DND-41 (cell line): ENCODE measurements around the gene C2CD3.

ENCODE experiments used
- ATAC-seq: fragments of 200-7000 bp; cut with Tn5 transposase; 3 replicates; pipeline ENCODE4 v1.9.1; 2021; ENCODE audit warnings: low read depth; ENCODE audit not compliant: insufficient read depth
- DNase-seq: peaks from one replicate; pipeline ENCODE4 v3.0.0-alpha.2; 2020
- H2AFZ ChIP-seq: 2 replicates; pipeline ENCODE4 v1.6.0; 2012; ENCODE audit warnings: low read depth, low read length
- H3K27ac ChIP-seq: 2 replicates; pipeline ENCODE4 v1.5.1; 2012; ENCODE audit warnings: low read length, inconsistent platforms
- H3K27me3 ChIP-seq: fragments of 200-600 bp; sonication (generic); 2 replicates; pipeline ENCODE4 v1.6.0; 2012; ENCODE audit warnings: low read length, mild to moderate bottlenecking, inconsistent platforms; ENCODE audit not compliant: insufficient read depth, poor library complexity
- H3K36me3 ChIP-seq: 2 replicates; pipeline ENCODE4 v1.5.1; 2012; ENCODE audit warnings: low read length, inconsistent platforms; ENCODE audit not compliant: insufficient read depth
- H3K4me1 ChIP-seq: 2 replicates; pipeline ENCODE4 v1.5.1; 2012; ENCODE audit warnings: mild to moderate bottlenecking, low read length; ENCODE audit not compliant: insufficient read depth
- H3K4me2 ChIP-seq: 2 replicates; pipeline ENCODE4 v1.6.0; 2012; ENCODE audit warnings: mild to moderate bottlenecking, moderate library complexity, low read length, inconsistent platforms; ENCODE audit not compliant: insufficient read depth
- H3K4me3 ChIP-seq, 2 experiments: fragments of 200-600 bp in 1 of 2; shearing (Covaris generic) in 1 of 2; 2 replicates each; pipeline ENCODE4 v1.5.1; 2012 to 2016; ENCODE audit warnings: inconsistent platforms in 2 of 2, low read length in 2 of 2, mild to moderate bottlenecking in 2 of 2, low read depth in 1 of 2, moderate library complexity in 1 of 2
- H3K79me2 ChIP-seq: 2 replicates; pipeline ENCODE4 v1.6.0; 2012; ENCODE audit warnings: low read length, inconsistent platforms; ENCODE audit not compliant: insufficient read depth
- H3K9ac ChIP-seq: 2 replicates; pipeline ENCODE4 v1.6.0; 2012; ENCODE audit warnings: low read depth, mild to moderate bottlenecking, inconsistent platforms, low read length, moderate library complexity
- H3K9me3 ChIP-seq: 2 replicates; pipeline ENCODE4 v1.5.1; 2012; ENCODE audit warnings: low read length, moderate library complexity, mild to moderate bottlenecking, inconsistent platforms; ENCODE audit not compliant: insufficient read depth, severe bottlenecking
- H4K20me1 ChIP-seq: 2 replicates; pipeline ENCODE4 v1.6.0; 2012; ENCODE audit warnings: low read length; ENCODE audit not compliant: insufficient read depth
- CTCF ChIP-seq: IDR thresholded peaks from 2 replicates; pipeline ENCODE4 v1.5.1; 2012; ENCODE audit warnings: borderline replicate concordance, low read length, moderate library complexity, mild to moderate bottlenecking; ENCODE audit not compliant: poor library complexity, severe bottlenecking; ENCODE audit errors: extremely low read depth
- EZH2 ChIP-seq: IDR thresholded peaks from 3 replicates; pipeline ENCODE4 v1.6.1; 2012; ENCODE audit warnings: borderline replicate concordance, low read depth, mild to moderate bottlenecking, moderate library complexity, low read length, inconsistent platforms; ENCODE audit not compliant: severe bottlenecking

Gene C2CD3

DNA sequence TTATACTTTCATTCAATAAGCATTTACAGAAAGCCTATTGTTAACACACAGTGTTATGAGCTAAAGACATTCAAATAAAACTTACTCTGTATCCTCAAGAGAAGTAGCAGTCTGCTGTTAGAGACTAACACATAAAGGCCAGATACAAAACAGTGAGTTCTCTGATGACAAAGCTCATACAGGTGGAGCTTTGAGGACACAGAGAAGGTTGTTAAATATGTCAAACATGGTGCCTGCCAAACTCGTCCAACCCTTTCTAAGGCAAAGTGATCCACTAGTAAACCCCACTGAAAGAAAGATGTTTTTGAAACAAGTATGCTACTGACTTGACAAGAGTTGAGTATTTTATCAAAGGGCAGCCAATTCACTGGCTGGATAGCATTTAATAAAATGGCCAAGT lies 70.1 kb downstream of the C2CD3 start:
- ATAC-seq (no peak), DNase-seq (no peak)
- Histone ChIP-seq H3K36me3 (peaks cover 75% of the 10 kb centered on the region), H3K4me1 (no peaks in the 10 kb centered on the region), H3K79me2 (no peaks in the 10 kb centered on the region), H3K4me3 (no peak overlapping the region), H3K9ac (no peak overlapping the region), H3K27ac (no peak overlapping the region), H3K27me3 (no peaks in the 10 kb centered on the region), H4K20me1 (no peaks in the 10 kb centered on the region), H2AFZ (no peak overlapping the region), H3K9me3 (no peaks in the 10 kb centered on the region), H3K4me2 (no peak overlapping the region)
- TF ChIP-seq EZH2, result no peak
- no peak for TF ChIP-seq CTCF

- TF ChIP-seq CTCF, result no peak
- no peak for TF ChIP-seq EZH2
- Histone ChIP-seq H3K36me3 (peaks cover 71% of the 10 kb centered on the region), H3K4me3 (no peak overlapping the region)
Observed at GRCh38 chr11:74100231-74100630, 70.6 kb downstream of the C2CD3 start.

GRCh38 chr11:74097686-74098237 lies 73.0 kb downstream of the C2CD3 start:
- Histone ChIP-seq H3K27ac (no peak overlapping the region), H2AFZ (no peak overlapping the region), H3K9ac (no peak overlapping the region), H3K4me2 (no peak overlapping the region), H3K4me3 (no peak overlapping the region), H3K79me2 (no peaks in the 10 kb centered on the region), H4K20me1 (no peaks in the 10 kb centered on the region), H3K27me3 (no peaks in the 10 kb centered on the region), H3K4me1 (no peaks in the 10 kb centered on the region), H3K36me3 (peaks cover 73% of the 10 kb centered on the region), H3K9me3 (no peaks in the 10 kb centered on the region)
- no peak for TF ChIP-seq CTCF
- no peak for TF ChIP-seq EZH2
- ATAC-seq (no peak), DNase-seq (no peak)

More at GRCh38 chr11:74100231-74100630, 70.6 kb downstream of the C2CD3 start:
- Histone ChIP-seq H3K79me2 (no peaks in the 10 kb centered on the region), H3K9me3 (no peaks in the 10 kb centered on the region), H3K4me2 (no peak overlapping the region), H3K27ac (no peak overlapping the region), H4K20me1 (no peaks in the 10 kb centered on the region), H3K27me3 (no peaks in the 10 kb centered on the region), H2AFZ (no peak overlapping the region), H3K4me1 (no peaks in the 10 kb centered on the region), H3K9ac (no peak overlapping the region)
- no peak for ATAC-seq
- no peak for DNase-seq

- Histone ChIP-seq H3K4me3 (no peak overlapping the region), H3K9me3 (no peaks in the 10 kb centered on the region), H3K36me3 (peaks cover 74% of the 10 kb centered on the region), H3K4me2 (no peak overlapping the region), H3K4me1 (peaks cover 6% of the 10 kb centered on the region), H4K20me1 (no peaks in the 10 kb centered on the region), H3K27me3 (no peaks in the 10 kb centered on the region), H3K27ac (no peak overlapping the region), H3K79me2 (no peaks in the 10 kb centered on the region), H2AFZ (no peak overlapping the region), H3K9ac (no peak overlapping the region)
- ATAC-seq (no peak), DNase-seq (no peak)
- TF ChIP-seq CTCF, result no peak
- no peak for TF ChIP-seq EZH2
Observed at GRCh38 chr11:74094393-74094792, 76.4 kb downstream of the C2CD3 start.
